GM12874 (cell line): Measurements from ENCODE around the gene CYB5A.

Source experiments
- CTCF ChIP-seq: IDR thresholded peaks from 2 replicates; pipeline ENCODE4 v1.5.1; 2011; ENCODE audit warnings: low read depth, mild to moderate bottlenecking, control low read depth, low read length, moderate library complexity; ENCODE audit not compliant: insufficient read depth

The CYB5A gene

GRCh38 chr18:74239567-74239966, 52.2 kb downstream of the CYB5A start:
- TF ChIP-seq CTCF, result no peak

GRCh38 chr18:74234326-74235171, 57.2 kb downstream of the CYB5A start:
- TF ChIP-seq CTCF, result no peak

GRCh38 chr18:74233933-74234325, 57.8 kb downstream of the CYB5A start:
- TF ChIP-seq CTCF, result no peak

- no peak for TF ChIP-seq CTCF
Observed at GRCh38 chr18:74230922-74231714, 60.6 kb downstream of the CYB5A start.

GRCh38 chr18:74229891-74230290, 61.9 kb downstream of the CYB5A start:
- TF ChIP-seq CTCF, result no peak

- TF ChIP-seq CTCF, result no peak
Observed at GRCh38 chr18:74229005-74229404, 62.8 kb downstream of the CYB5A start.

GRCh38 chr18:74228312-74228711, 63.5 kb downstream of the CYB5A start:
- no peak for TF ChIP-seq CTCF
